HepG2 (cell line): ENCODE measurements around the gene FKBP10. TPM values are rescaled to one million over a fixed set of nuclear protein-coding genes. Genes with fewer than 3 reads are reported as not detected.

ENCODE experiments used
- ADNP ChIP-seq: sonication (generic); formaldehyde crosslinking; IDR thresholded peaks from 2 replicates; pipeline ENCODE4 v1.4.0; 2020; ENCODE audit warnings: missing genetic modification reagents
- BHLHE40 ChIP-seq: IDR thresholded peaks from 2 replicates; pipeline ENCODE4 v1.6.1; 2011; ENCODE audit warnings: low read length, improper control_type of control experiment
- CHCHD3 ChIP-seq: sonication (generic); formaldehyde crosslinking; IDR thresholded peaks from 2 replicates; pipeline ENCODE4 v1.8.0; 2022; ENCODE audit warnings: mild to moderate bottlenecking, missing genetic modification reagents, moderate library complexity
- HOXA3 ChIP-seq: sonication (generic); formaldehyde crosslinking; IDR thresholded peaks from 2 replicates; pipeline ENCODE4 v1.5.0; 2020; ENCODE audit warnings: missing genetic modification reagents
- IKZF5 ChIP-seq: IDR thresholded peaks from 2 replicates; pipeline ENCODE4 v1.6.1; 2018; ENCODE audit warnings: missing genetic modification reagents, mild to moderate bottlenecking, missing compliant biosample characterization
- MED13 ChIP-seq: sonication (generic); formaldehyde crosslinking; IDR thresholded peaks from 2 replicates; pipeline ENCODE4 v1.5.0; 2020; ENCODE audit warnings: missing genetic modification reagents
- PAWR ChIP-seq: sonication (generic); formaldehyde crosslinking; IDR thresholded peaks from 2 replicates; pipeline ENCODE4 v1.4.0; 2020; ENCODE audit warnings: missing genetic modification reagents, mild to moderate bottlenecking, borderline replicate concordance
- SKIL ChIP-seq: sonication (generic); formaldehyde crosslinking; IDR thresholded peaks from 2 replicates; pipeline ENCODE4 v1.8.0; 2022; ENCODE audit warnings: missing genetic modification reagents, mild to moderate bottlenecking, moderate library complexity, borderline replicate concordance
- SYNCRIP ChIP-seq: fragments of 200-400 bp; formaldehyde crosslinking; IDR thresholded peaks from 2 replicates; pipeline ENCODE4 v1.6.1; 2018; ENCODE audit warnings: mild to moderate bottlenecking, low read depth, low read length; ENCODE audit not compliant: insufficient read depth
- TAF1 ChIP-seq: sonication (generic); formaldehyde crosslinking; IDR thresholded peaks from 2 replicates; pipeline ENCODE4 v1.4.0; 2020; ENCODE audit warnings: missing genetic modification reagents
- TCF7L2 ChIP-seq: IDR thresholded peaks from 2 replicates; pipeline ENCODE4 v1.6.1; 2011; ENCODE audit warnings: mild to moderate bottlenecking, low read depth, low read length, moderate library complexity
- ZBTB20 ChIP-seq: sonication (generic); formaldehyde crosslinking; IDR thresholded peaks from 2 replicates; pipeline ENCODE4 v1.8.1; 2023; ENCODE audit warnings: missing genetic modification reagents, low read depth, mild to moderate bottlenecking, borderline replicate concordance
- ZNF12 ChIP-seq: sonication (generic); formaldehyde crosslinking; IDR thresholded peaks from 2 replicates; pipeline ENCODE4 v1.5.0; 2020; ENCODE audit warnings: missing genetic modification reagents
- ZNF180 ChIP-seq: sonication (generic); formaldehyde crosslinking; IDR thresholded peaks from 2 replicates; pipeline ENCODE4 v1.4.0; 2020; ENCODE audit warnings: low read depth, missing genetic modification reagents, borderline replicate concordance
- ZNF468 ChIP-seq: sonication (generic); formaldehyde crosslinking; IDR thresholded peaks from 2 replicates; pipeline ENCODE4 v1.8.0; 2022; ENCODE audit warnings: mild to moderate bottlenecking, moderate library complexity, missing genetic modification reagents
- ZNF501 ChIP-seq: sonication (generic); formaldehyde crosslinking; IDR thresholded peaks from 2 replicates; pipeline ENCODE4 v1.5.1; 2020; ENCODE audit warnings: mild to moderate bottlenecking, moderate library complexity, missing genetic modification reagents
- ZNF543 ChIP-seq: sonication (generic); formaldehyde crosslinking; IDR thresholded peaks from 2 replicates; pipeline ENCODE4 v1.4.0; 2020; ENCODE audit warnings: mild to moderate bottlenecking, missing genetic modification reagents
- ZNF629 ChIP-seq: sonication (generic); formaldehyde crosslinking; conservative IDR thresholded peaks from 2 replicates; pipeline ENCODE4 v1.5.0; 2020; ENCODE audit warnings: missing genetic modification reagents
- polyA plus RNA-seq, 8 experiments: library from polyadenylated mRNA; depleted of rRNA in 3 of 8; stranded (reverse) in 7 of 8; unstranded in 1 of 8; fragments of >200 nt; fragmentation: Illumina TruSeq in 4 of 8; extraction: Trizol in 4 of 8; gene quantifications; 2 replicates each; pipeline versions ENCODE4 v1.2.1 to v1.2.3, GENCODE V29; 2011 to 2016; ENCODE audit warnings: low read depth in 4 of 8, missing spikeins in 1 of 8, mixed read lengths in 1 of 8; ENCODE audit not compliant: insufficient read depth in 1 of 8
- total RNA-seq, 5 experiments: library from RNA; depleted of rRNA; stranded (reverse); fragments of >200 nt; fragmentation: Illumina TruSeq; extraction: Trizol; gene quantifications; 2 replicates each; pipeline ENCODE4 v1.2.3, GENCODE V29; 2016; ENCODE audit warnings: low read depth in 1 of 5
- TF ChIP-seq, protein P1 (sequence below), 2 experiments: sonication (generic) in 1 of 2; formaldehyde crosslinking in 1 of 2; IDR thresholded peaks; 2 replicates each; pipeline versions ENCODE4 v1.4.0 to v1.6.1; 2016 to 2020; ENCODE audit warnings: borderline replicate concordance in 1 of 2, low read depth in 1 of 2, mild to moderate bottlenecking in 1 of 2, missing genetic modification reagents in 1 of 2

FKBP10 gene
- total and polyA plus RNA-seq, 2 of the 13 experiments (the other 11 are each of a cell fraction or from before 2014, with no cell fraction given), result 149 to 573 TPM

- TF ChIP-seq, protein P1, sequence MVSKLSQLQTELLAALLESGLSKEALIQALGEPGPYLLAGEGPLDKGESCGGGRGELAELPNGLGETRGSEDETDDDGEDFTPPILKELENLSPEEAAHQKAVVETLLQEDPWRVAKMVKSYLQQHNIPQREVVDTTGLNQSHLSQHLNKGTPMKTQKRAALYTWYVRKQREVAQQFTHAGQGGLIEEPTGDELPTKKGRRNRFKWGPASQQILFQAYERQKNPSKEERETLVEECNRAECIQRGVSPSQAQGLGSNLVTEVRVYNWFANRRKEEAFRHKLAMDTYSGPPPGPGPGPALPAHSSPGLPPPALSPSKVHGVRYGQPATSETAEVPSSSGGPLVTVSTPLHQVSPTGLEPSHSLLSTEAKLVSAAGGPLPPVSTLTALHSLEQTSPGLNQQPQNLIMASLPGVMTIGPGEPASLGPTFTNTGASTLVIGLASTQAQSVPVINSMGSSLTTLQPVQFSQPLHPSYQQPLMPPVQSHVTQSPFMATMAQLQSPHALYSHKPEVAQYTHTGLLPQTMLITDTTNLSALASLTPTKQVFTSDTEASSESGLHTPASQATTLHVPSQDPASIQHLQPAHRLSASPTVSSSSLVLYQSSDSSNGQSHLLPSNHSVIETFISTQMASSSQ (IDR thresholded peaks at IDR 0.05; ENCODE audit: low read depth), result no peak
- TF ChIP-seq, protein P1 (CRISPR knock-in tag; IDR thresholded peaks at IDR 0.05; ENCODE audit: borderline replicate concordance), result peak; percentile 14; the same call in 1 of the 2 replicates
- TF ChIP-seq ADNP (CRISPR knock-in tag) (peak; percentile 8; the same call in 1 of the 2 replicates), TAF1 (CRISPR knock-in tag) (peak; percentile 76), SKIL (CRISPR knock-in tag) (peak; percentile 25; the same call in 1 of the 2 replicates), ZNF12 (CRISPR knock-in tag) (no peak), ZNF543 (CRISPR knock-in tag) (0 out of 2 replicates have a peak, but pooled peaks have one; percentile 19), PAWR (0 out of 2 replicates have a peak, but pooled peaks have one; percentile 44), ZNF468 (CRISPR knock-in tag) (no peak), SYNCRIP (no peak), CHCHD3 (CRISPR knock-in tag) (peak; percentile 99), BHLHE40 (peak; percentile 27; the same call in 1 of the 2 replicates), HOXA3 (CRISPR knock-in tag) (peak; percentile 74), ZNF501 (peak; percentile 54; the same call in 1 of the 2 replicates), ZNF629 (CRISPR knock-in tag) (peak; percentile 55; the same call in 1 of the 2 replicates), ZBTB20 (CRISPR knock-in tag) (no peak; the same call in 1 of the 2 replicates), IKZF5 (CRISPR knock-in tag) (peak; percentile 34), ZNF180 (CRISPR knock-in tag) (0 out of 2 replicates have a peak, but pooled peaks have one; percentile 42), MED13 (CRISPR knock-in tag) (peak; percentile 74), TCF7L2 (no peak)
Measured at GRCh38 chr17:41811549-41812380, 1.0 kb upstream of the FKBP10 start, which contains the start of gene P3H4 (continued).
